ENCODE results near the gene LPGAT1. TPM values are rescaled to one million over a fixed set of nuclear protein-coding genes. Genes with fewer than 3 reads are reported as not detected.
"Not testable (repeated sequence)": the region's sequence is repeated elsewhere in the genome, so short reads cannot be mapped to it uniquely, and the experiment has no call there.

The LPGAT1 gene
- total RNA-seq, 1 experiment from 2014 or later = 46.0 TPM

DNA sequence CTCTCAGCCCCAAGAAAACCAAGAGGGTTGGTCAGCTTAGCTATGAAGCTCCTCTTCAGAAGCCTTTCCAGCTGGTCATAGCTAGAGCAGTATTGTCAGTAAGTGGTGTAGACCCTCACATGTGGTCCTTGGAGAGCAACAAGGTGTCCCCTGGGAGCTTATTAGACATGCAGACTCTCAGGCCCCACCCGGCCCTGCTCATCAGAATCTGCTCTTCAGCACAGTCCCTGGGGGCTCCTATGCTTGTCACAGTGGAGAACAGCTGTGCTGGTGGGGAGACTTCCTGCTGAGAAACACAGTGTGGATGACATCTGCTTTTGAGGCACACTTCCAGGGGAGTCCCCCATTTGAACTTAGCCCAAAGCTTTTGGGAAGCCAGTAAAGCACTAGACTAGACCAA lies 133.2 kb downstream of the LPGAT1 start:
- intact Hi-C loops (cut with micrococcal nuclease; ENCODE audit: unreplicated experiment) = loop anchor here (5.0 kb wide), 2 partner anchors 230 to 315 kb away; no protein-coding TSS in a partner anchor
- Histone ChIP-seq H3K27me3 (ENCODE audit: insufficient read depth, low read depth) (no peaks in the 10 kb centered on the region), H3K4me2 (no peak overlapping the region), H2AFZ (no peak overlapping the region), H3K4me3 (no peak overlapping the region), H3F3A (ENCODE audit: insufficient read depth, low read depth) (no peaks in the 10 kb centered on the region), H3K9me2 (ENCODE audit: insufficient read depth) (no peaks in the 10 kb centered on the region), H4K20me1 (ENCODE audit: insufficient read depth) (no peaks in the 10 kb centered on the region), H3K27ac (no peak overlapping the region), H3K9me3 (ENCODE audit: insufficient read depth, low read depth) (no peaks in the 10 kb centered on the region), H3K79me2 (ENCODE audit: low read depth) (no peaks in the 10 kb centered on the region), H3K4me1 (replicated peaks; ENCODE audit: insufficient read depth) (no peaks in the 10 kb centered on the region), H3K36me3 (ENCODE audit: low read depth) (no peaks in the 10 kb centered on the region)
- CTCF ChIA-PET = no interaction called here
- POLR2A ChIA-PET (ENCODE audit: unreplicated experiment) = no interaction called here
- TF ChIP-seq EZH2 (IDR thresholded peaks at IDR 0.05; ENCODE audit: low read depth) = no peak
- TF ChIP-seq, protein P1, sequence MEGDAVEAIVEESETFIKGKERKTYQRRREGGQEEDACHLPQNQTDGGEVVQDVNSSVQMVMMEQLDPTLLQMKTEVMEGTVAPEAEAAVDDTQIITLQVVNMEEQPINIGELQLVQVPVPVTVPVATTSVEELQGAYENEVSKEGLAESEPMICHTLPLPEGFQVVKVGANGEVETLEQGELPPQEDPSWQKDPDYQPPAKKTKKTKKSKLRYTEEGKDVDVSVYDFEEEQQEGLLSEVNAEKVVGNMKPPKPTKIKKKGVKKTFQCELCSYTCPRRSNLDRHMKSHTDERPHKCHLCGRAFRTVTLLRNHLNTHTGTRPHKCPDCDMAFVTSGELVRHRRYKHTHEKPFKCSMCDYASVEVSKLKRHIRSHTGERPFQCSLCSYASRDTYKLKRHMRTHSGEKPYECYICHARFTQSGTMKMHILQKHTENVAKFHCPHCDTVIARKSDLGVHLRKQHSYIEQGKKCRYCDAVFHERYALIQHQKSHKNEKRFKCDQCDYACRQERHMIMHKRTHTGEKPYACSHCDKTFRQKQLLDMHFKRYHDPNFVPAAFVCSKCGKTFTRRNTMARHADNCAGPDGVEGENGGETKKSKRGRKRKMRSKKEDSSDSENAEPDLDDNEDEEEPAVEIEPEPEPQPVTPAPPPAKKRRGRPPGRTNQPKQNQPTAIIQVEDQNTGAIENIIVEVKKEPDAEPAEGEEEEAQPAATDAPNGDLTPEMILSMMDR (conservative IDR thresholded peaks at IDR 0.05) = no peak
- no TSS peak for BruUV-seq (replicated peaks)
- no peak for DNase-seq

DNA sequence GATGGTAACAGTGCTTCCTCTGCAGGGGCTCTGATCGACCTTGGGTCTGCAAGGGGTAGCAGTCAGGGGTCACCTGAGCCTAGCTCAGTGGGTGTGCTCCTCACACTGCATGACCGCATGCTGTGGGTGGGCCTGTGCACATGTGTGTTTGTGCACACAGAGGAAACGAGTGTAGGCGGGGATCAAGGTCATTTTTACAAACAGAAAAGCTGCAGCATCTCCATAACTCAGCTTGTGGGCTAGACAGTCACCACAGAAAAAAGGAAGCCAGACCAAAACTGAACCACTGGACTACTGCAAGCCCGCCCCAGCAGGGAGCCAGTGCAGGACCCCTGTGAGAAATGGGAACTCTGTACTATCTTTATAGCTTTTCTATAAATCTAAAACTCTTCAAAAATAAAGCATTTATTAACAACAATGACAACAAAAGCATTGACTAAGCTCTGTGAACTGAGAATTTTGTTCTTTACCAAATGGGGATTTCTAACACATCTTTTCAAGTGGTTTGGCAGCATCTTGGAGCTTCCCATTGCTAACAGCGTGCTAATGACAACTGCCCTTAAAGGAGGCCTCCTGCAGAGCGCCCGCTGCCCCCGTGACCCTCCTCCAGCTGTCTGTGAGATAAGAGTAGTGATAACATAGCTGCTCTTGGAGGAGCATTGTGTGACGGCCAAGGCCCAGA lies 135.3 kb downstream of the LPGAT1 start:
- ChIA-PET POLR2A (ENCODE audit: unreplicated experiment) (no interaction called here), CTCF (interaction anchor here (0.6 to 0.7 kb wide), 2 partner anchors 222 to 257 kb away, joined by 4 to 5 read pairs; no protein-coding TSS in a partner anchor)
- H3K4me1 ChIP-seq (replicated peaks; ENCODE audit: insufficient read depth) = no peaks in the 10 kb centered on the region
- TF ChIP-seq, protein P1 (conservative IDR thresholded peaks at IDR 0.05) = no peak
- TF ChIP-seq EZH2 (IDR thresholded peaks at IDR 0.05; ENCODE audit: low read depth) = no peak
- no peak overlapping the region for H3K27ac ChIP-seq
- no peaks in the 10 kb centered on the region for H3K9me3 ChIP-seq (ENCODE audit: insufficient read depth, low read depth)
- no peak for DNase-seq
- H2AFZ ChIP-seq = no peak overlapping the region
- no peaks in the 10 kb centered on the region for H3K79me2 ChIP-seq (ENCODE audit: low read depth)
- H3K27me3 ChIP-seq (ENCODE audit: insufficient read depth, low read depth) = no peaks in the 10 kb centered on the region
- intact Hi-C loops (cut with micrococcal nuclease; ENCODE audit: unreplicated experiment) = loop anchor here (5.0 kb wide), 2 partner anchors 232 to 317 kb away; no protein-coding TSS in a partner anchor
- H3K36me3 ChIP-seq (ENCODE audit: low read depth) = no peaks in the 10 kb centered on the region
- no peak overlapping the region for H3K4me2 ChIP-seq
- H3K4me3 ChIP-seq = no peak overlapping the region
- no TSS peak for BruUV-seq (replicated peaks)
- H3K9me2 ChIP-seq (ENCODE audit: insufficient read depth) = no peaks in the 10 kb centered on the region
- no peaks in the 10 kb centered on the region for H3F3A ChIP-seq (ENCODE audit: insufficient read depth, low read depth)
- H4K20me1 ChIP-seq (ENCODE audit: insufficient read depth) = no peaks in the 10 kb centered on the region

DNA sequence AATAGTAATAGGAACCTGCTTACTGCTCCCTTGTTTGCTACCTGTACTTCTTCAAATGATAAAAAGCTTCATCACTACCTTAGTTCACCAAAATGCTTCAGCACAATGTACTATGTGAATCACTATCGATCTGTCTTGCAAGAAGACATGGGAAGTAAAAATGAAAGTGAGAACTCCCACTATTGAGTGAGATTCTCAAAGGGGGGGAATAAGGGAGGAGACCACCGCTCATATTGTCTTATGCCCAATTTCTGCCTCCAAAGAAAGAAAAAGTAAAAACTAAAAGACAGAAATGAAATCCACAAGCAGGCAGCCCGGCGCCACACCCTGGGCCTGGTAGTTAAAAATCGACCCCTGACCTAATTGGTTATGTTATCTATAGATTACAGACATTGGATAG lies 136.7 kb downstream of the LPGAT1 start:
- H4K20me1 ChIP-seq (ENCODE audit: insufficient read depth); CTCF ChIA-PET; H3F3A ChIP-seq (ENCODE audit: insufficient read depth, low read depth); H3K27me3 ChIP-seq (ENCODE audit: insufficient read depth, low read depth); POLR2A ChIA-PET (ENCODE audit: unreplicated experiment); intact Hi-C loops (cut with micrococcal nuclease; ENCODE audit: unreplicated experiment); H3K4me1 ChIP-seq (replicated peaks; ENCODE audit: insufficient read depth); DNase-seq; H3K4me3 ChIP-seq; H3K9me3 ChIP-seq (ENCODE audit: insufficient read depth, low read depth); H3K9me2 ChIP-seq (ENCODE audit: insufficient read depth); H3K4me2 ChIP-seq; H3K79me2 ChIP-seq (ENCODE audit: low read depth); H3K27ac ChIP-seq; H3K36me3 ChIP-seq (ENCODE audit: low read depth); H2AFZ ChIP-seq; BruUV-seq (replicated peaks): not testable (repeated sequence)

Other genes with a start within 250 kb of the LPGAT1 start
- gene NEK2, start 155.1 kb downstream of the LPGAT1 start, total RNA-seq (2021) = 56.0 and 60.5 TPM in 2 replicates
- 18.4 and 24.7 TPM in 2 replicates for gene INTS7, start 204.8 kb upstream of the LPGAT1 start, total RNA-seq (2021)
- gene DTL, start 205.0 kb upstream of the LPGAT1 start, total RNA-seq (2021) = 22.5 TPM in 2 replicates

Measured in PC-9 (cell line).